HEK293T (cell line): ENCODE data around the gene GEMIN4.

ENCODE experiments used
- BHLHE40 ChIP-seq: fragments of 450-650 bp; IDR thresholded peaks from 2 replicates; pipeline ENCODE4 v1.6.1; 2016; ENCODE audit warnings: mild to moderate bottlenecking, moderate library complexity, borderline replicate concordance
- ELF4 ChIP-seq: fragments of 450-650 bp; IDR thresholded peaks from 2 replicates; pipeline ENCODE4 v1.6.1; 2017; ENCODE audit warnings: antibody characterized with exemption
- FOXA1 ChIP-seq: fragments of 450-650 bp; IDR thresholded peaks from 2 replicates; pipeline ENCODE4 v1.6.1; 2016; ENCODE audit warnings: mild to moderate bottlenecking
- TARDBP ChIP-seq: fragments of 450-650 bp; IDR thresholded peaks from 2 replicates; pipeline ENCODE4 v1.6.1; 2016
- ZNF384 ChIP-seq: fragments of 450-650 bp; IDR thresholded peaks from 2 replicates; pipeline ENCODE4 v1.6.1; 2016

- TF ChIP-seq ZNF384 (no peak), BHLHE40 (no peak), ELF4 (no peak), FOXA1 (no peak), TARDBP (no peak)
Measured at GRCh38 chr17:788551-788950, 36.5 kb upstream of the GEMIN4 start.
